RPMI7951 (cell line): Measurements from ENCODE around the gene SPECC1. TPM values are rescaled to one million over a fixed set of nuclear protein-coding genes. Genes with fewer than 3 reads are reported as not detected.
"Not testable (repeated sequence)": the region's sequence is repeated elsewhere in the genome, so short reads cannot be mapped to it uniquely, and the experiment has no call there.

Experiments used
- DNase-seq: peaks from one replicate; pipeline ENCODE4 v3.0.0-alpha.2; 2012; ENCODE audit warnings: low read depth
- total RNA-seq: library from RNA; depleted of rRNA; stranded (reverse); fragments of >200 nt; shearing (Covaris generic); gene quantifications from 2 replicates; pipeline ENCODE4 v1.2.3, GENCODE V29; 2014

The SPECC1 gene
- total RNA-seq, 1 experiment from 2014 or later, result 40.3 TPM

DNA sequence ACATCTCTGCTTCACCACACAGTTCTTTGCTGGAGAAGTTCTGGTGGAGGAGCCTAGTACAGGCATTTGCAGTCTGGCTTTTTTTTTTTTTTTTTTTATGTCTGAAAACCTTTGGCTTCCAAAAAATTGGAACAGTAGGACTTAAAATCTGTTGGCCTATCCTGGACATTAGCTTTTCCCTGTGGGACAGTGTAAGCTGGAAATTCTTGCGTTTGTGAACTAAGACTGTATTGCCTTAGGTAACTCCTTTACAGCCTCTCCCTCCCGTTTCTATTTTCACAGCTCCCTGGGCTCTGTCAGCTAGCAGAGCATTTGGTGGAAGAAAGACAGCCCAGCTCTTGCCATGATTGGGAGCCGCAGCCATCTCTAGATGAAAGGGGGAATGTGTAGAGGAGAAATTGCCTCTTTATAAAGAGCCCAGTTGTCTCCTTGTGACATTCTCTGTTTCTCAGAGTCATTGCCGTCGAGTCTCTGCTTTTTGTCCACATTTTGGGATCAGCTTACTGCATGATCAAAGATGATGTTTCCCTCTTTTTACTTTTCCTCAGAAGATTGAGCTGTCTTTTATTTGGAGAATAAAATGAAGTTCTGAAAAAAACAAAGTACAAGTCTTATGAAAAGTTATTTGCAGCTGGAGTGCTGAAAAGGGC is 227.5 kb downstream of the SPECC1 start:
- no peak for DNase-seq

DNA sequence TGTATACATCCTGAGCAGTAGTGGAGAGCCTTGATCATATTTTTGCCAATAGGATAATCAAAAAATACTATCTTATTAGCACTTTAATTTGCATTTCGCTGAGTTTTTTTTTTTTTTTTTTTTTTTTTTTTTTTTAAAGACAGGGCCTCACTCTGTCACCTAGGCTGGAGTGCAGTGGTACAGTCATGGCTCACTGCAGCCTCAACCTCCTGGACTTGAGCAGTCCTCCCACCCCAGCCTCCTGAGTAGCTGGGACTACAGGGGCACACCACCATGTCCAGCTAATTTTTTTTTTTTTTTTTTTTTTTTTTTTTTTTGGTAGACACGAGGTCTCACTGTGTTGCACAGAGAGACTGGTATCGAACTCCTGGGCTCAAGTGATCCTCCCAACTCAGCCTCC is 230.6 kb downstream of the SPECC1 start:
- not testable (repeated sequence) for DNase-seq

DNA sequence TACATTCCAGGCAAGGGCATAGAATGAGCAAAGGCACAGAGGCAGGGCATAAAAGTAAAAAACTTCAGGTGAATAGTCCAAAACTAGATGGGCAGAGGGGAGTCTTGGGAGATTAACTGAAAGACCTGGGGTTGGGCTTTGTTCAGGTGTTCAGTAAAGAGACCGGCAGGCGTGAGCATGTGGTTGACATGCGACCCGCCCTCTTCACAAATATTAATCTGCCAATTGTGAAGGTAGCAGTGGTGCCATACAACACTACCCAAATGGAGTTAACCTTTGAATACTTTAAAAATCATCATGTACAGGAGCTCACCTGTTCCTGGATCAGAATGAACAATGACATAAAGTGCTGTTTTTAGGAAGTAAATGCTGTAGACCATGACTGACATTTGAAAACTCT is 232.7 kb downstream of the SPECC1 start:
- DNase-seq, result no peak

DNA sequence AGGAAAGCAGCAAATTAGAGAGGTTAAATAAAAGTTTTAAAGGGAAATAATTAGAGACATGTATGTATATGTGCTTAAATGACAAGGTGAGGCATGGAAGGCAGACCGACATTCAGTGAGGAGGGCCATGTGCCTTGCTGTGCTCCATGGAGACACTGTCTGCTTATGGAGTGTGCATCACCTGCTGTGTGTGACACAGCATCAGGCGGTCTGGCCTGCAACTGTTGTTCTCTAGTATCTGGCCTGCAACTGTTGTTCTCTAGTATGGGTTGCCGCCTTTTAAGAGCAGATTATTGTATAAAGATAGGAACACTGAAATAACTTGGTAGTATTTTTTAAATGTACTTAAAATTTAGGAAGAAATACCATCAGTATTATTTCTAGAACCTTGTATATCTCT is 233.1 kb downstream of the SPECC1 start:
- no peak for DNase-seq

DNA sequence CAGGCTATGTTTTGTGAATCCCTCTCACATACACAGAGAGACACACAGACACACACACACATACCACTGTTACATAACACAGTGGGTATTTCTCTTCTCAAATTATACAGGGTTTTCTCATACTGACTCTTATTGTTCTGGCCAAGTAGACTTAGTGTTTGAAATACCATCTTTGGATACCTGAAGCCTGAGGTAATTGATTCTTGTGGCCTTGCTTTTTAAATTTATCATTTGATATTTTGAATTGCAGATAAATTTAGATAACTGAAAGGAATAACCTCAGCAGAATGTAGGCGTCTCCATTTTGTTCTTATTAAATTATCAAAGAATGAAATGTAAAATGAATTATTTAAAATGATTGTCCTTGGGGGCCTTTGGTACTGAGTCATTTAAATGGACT is 234.4 kb downstream of the SPECC1 start:
- no peak for DNase-seq

DNA sequence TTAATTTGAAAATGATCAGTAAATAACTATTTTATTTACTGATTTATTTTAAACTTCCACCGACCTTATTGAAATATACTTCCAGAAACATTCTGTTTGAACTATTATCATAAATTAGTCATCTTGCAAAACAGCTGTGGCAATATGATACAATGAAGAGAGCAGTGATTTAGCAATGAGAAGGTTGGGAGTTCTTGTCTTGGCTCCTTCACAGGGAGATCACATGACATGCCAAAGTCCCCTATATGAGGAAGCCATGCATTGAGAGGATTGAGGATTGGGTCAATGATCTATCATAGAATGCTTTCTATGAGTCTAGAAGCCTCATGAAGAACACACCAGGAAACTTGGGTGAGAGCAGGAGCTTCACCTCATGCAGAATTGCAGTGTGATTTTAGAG is 235.5 kb downstream of the SPECC1 start:
- no peak for DNase-seq

DNA sequence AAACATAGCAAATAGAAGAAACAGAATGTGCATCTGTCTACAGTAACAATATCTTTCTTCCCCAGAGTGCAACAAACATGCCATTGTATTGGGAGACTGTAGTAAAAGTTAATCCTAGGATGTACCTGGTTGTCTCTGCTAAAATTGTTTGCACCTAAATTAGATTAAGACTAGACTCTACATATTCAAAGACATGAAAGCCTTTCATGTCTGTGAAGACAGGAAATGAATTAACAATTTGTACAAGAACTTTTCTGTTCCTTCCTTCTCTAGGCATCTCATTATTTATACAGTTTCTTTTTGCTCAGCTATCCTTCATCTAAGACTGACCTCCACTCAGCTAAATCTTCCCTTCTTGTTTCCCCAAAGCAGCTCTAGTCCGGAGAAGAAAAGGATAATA is 237.5 kb downstream of the SPECC1 start:
- DNase-seq, result no peak

DNA sequence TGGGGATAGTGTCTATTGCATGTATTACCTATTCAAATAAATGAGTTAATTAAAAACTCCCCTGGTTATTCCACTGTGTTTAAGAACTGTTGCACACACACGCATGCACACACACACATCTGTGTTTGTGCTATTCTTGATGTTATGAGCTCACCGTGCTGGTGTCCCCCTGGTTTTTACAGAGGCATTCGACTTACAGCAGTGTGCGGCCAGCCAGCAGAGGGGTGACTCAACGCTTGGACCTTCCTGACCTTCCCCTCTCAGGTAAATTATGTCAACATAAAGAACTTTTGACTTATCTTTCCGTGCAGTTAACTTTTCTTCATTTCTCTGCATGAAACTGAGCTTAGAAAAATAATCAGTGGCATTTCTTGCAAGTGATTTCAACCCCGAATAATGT is 244.2 kb downstream of the SPECC1 start:
- no peak for DNase-seq

DNA sequence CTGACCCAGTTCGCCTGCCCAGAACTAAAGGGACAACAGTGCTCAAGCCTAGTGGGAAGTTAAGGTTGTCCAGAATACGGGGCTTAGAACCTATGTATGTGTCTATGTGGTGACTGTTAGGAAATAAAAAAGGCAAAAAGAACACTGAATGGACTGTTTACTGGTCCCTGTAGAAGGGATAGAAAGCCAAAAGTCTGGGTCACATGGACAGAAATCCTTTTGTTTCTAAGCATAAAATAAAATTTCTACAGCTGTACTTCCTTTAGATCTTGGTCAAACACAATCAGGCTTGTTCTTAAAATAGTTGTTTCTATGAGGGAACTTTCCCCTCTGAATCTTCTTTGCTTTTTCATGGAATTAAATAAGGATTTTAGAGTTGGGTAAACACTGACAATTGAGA is 245.4 kb downstream of the SPECC1 start:
- DNase-seq, result no peak

DNA sequence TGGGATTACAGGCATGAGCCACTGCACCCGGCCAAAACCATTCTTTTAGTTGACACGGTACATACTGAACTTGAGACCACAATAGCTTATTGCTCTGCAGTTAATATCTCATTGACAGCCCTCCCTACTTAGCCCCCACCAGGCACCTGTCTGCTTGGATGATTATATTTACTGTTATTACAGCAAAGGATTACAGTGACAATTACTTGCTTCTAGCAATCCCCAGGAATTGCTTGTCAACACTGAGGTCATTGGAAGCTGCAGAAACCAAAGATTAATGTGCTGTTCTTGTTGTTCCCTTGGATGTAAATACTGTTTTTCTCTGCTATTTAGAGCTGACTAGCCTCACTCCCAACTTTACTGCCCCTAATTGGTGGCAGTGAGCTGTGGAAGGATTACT is 247.0 kb downstream of the SPECC1 start:
- no peak for DNase-seq

DNA sequence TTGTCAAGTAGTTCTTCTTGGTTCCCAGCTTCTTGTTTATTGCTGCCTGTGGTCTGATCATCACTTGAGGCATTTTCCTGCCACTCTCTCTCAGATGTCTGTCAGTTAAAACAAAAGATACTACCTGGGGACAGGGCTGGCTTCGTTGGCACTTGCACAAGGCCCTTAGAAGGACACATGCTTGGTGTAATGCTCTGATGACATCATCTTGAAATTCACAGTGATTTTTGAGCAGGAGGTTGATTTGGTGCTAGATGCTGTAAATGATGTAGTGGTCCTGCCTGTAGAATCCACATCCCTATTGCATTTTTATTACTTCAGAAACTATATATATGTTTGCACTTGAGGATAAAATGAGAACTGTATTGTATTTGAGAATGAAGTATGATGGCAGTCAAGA is 247.8 kb downstream of the SPECC1 start:
- DNase-seq, result no peak

DNA sequence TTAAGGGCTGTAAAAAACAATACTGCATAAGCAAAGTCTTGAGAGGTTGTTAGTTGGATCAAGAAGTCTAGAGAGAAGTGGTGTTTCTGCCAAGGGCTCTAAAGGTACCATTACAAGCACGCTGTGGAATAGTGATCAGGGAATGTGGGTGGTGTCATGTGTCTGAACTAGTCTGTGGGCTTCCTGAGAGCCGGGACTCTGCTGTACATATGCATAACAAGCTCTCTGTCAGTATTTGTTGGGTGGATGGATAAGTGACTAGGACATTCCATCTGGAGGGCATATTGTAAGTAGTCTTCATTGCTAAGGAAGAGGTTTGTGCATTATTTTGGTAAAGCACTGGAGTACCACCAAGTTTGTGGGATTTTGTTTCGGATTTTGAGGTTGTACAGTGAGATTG is 248.6 kb downstream of the SPECC1 start:
- no peak for DNase-seq

DNA sequence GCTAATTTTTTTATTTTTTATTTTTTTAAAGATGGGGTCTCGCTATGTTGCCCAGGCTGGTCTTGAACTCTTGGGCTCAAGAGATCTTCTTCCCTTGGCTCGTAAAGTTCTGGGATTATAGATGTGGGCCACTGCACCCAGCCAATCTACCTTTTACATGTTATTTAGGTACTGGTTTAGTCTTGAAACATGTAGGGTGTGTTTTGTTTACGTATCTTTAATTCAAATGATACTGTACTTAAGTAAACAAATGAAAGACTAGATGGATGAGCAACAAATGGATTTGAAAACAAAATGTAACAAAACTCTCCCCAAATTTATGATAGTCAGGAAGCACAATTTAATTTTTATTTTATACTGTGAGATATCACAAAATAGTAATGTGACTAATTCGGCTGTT is 250.5 kb downstream of the SPECC1 start:
- DNase-seq, result no peak

DNA sequence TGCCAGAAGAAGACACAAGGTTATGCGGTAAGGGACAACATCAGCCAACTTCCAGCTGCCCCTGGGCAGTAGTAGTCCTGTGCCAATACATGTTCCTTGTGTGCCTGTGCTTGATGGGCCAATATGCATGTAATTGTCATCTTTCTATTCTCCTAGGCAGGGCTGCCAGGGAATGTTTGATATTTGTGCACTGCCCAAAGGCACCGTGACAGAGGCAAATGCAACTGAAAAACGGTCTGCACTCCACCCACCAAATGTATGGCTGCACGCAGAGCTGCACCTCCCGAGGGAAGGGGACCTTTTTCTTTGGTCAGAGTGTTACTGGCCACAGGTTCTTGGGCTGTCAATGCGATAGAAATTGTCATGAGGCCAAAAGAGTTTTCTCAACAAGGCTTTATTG is 251.1 kb downstream of the SPECC1 start:
- DNase-seq, result no peak

DNA sequence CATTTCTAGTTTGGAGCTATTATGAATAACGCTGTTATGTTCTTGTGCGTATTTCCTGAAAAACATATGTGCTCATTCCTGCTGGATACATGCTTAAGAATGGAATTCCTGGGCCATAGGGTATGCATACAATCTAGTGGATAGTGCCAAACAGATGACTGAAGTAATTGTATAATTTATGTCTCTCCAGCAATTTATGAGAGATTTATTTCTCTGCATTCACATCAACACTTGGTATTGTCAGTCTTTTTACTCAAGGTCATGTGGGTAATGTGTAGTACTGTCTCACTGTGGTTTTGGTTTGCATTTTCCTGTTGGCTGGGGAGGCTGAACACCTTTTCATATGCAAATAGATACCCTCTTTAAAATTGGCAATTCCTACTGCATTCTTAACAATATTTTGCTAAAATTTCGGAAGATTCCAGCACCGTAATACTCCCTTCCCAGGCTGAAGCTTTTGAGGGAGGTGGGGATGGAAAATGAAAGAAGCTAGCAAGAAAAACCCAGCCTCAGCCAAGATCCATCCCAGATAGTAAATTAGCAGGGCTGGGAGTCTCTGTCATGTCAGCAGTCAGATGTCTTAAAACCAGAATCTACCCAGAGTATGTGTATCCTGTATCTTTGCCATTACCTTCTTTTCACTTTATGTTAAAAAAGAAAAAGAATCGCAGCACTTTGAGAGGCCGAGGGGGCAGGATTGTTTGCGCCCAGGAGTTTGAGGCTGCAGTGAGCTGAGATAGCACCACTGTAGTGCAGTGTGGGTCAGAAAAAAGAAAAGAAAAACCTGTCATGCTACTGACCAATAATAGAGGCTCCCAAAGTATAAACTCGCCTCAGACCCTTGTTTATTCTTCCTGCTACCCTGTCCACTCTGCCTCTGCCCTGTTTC is 253.3 kb downstream of the SPECC1 start:
- no peak for DNase-seq

DNA sequence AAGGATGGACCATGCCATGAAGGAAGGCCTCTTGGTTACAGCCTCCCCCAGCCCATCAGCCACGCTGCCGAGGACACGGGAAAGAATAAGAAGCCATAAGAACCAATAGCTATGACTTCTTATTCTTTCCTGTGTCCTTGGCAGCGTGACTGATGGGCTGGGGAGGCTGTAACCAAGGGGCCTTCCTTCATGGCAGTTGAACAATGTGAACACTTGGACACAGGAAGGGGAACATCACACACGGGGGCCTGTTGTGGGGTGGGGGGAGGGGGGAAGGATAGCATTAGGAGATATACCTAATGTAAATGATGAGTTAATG is 253.9 kb downstream of the SPECC1 start:
- DNase-seq, result not testable (repeated sequence)

DNA sequence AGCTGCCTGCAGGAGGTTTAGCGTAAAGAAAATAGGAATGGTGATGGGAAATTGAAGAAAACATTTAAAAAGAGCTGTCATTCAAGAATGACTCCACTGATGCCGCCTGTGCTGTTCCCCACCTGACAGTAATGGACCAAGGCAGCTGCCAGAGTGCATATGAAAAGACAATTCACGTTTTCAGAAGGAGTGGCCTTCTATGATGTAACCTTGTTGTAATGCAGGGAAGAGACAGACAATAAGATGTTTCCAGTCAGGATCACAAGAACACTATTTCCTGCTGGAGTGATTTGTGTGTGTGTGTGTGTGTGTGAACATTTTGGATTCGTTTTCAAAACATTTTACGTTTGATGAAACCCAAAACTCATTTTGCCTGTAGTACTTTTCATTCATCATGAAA is 254.4 kb downstream of the SPECC1 start:
- no peak for DNase-seq

DNA sequence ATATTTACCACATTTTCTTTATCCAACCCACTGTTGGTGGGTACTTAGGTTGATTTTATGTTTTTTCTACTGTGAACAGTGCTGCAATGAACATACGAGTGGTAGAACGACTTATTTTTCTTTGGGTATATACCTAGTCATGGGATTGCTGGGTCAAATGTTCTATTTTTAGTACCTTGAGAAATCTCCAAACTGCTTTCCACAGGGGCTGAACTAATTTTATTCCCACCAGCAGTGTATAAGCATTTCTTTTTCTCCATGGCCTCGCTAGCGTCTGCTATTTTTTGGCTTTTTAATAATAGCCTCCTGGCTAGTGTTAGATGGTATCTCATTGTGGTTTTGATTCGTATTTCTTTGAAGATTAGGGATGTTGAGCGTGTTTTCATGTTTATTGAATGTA is 255.8 kb downstream of the SPECC1 start:
- no peak for DNase-seq

DNA sequence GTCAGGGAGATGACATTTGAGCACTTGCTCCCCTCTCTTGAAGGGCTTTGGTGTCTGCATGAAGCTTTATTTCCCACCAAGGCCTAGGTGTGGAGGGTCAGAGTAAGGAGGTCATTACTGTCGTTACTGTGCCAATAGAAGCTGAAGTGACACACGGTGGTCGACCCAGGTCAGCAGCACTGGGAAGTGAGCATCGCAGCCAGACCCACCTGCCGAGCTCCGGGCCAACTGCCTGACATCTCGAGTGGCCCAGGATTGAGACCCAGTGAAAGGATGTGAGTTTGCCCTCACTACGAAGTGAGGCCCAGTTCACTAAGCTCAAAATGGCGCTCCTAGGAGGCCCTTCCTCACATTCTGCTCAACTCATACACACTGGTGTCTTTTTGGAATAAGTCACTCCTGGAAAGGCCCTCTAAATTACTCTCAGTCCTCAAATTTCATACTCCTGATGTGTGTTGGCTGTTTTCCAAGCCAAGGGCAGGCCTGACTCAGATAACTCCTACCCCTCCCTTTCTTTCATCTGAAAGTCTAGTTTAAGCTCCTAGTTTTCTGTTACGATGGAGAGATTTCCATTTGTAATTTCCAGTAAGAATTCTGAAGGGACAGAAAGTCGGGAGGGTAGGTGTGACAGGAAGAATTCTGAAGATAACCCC is 257.8 kb downstream of the SPECC1 start:
- DNase-seq, result no peak

DNA sequence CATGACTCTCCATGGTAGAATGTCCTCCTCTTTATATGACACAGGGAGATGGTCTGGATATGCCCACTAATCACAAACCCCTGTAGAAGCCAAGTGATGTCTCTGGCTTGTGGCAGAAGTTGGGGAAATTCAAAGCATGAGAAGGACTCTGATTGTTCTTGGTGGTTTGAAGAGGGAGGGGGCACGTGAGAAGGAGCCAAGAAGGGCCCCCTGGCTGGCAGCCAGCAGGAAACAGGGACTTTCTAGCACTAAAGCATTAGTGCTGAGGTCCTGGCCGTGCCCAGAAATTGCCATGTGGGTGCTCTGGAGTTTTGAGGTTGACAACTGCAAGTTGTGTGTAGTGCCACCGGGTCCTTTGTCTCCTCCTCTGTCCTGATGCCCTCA is 258.3 kb downstream of the SPECC1 start:
- no peak for DNase-seq

DNA sequence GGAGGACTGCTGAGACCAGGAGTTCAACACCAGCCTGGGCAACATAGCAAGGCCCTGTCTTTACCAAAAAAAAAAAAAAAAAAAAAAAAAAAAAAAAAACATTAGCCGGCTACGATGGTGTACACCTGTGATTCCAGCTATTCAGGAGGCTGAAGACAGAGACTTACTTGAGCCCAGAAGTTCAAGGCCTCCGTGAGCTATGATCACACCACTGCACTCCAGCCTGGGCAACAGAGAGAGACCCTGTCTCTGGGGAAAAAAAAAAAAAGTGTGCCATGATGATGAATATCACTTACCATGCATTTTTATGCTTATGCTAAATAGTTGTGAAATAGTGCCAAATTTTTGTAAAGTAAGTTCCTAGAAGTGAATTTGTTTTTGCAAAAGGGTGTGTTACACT is 261.2 kb downstream of the SPECC1 start:
- DNase-seq, result no peak

DNA sequence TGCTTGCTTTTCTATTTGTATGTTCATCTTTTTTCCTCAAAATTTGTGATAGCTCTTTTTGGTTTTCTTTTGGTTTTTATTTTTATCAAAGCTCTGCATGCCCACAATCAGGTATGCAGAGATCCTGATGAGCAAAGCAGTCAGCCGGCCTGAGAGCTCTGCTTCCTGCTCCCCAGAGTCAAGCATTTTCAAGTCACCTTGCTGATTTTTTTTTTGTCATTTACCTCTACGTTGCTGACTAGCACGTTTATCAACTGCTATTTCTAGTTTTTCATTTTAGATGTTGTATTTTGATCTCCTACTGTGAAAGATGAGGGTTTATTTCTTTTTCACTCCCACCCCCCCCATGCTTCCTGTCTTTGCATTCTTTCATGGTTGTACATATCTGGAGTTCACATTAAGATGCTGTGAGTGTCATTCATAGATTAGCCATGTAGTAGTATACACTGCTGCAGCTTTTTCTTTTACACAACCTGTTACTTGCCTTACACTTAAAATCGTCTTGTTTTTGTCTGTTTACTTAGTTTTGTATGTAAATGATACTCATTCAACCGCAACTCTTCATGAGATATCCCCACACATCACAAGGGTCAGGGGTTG is 262.0 kb downstream of the SPECC1 start:
- no peak for DNase-seq
